HCT116 (cell line): ENCODE measurements around the gene PCID2.

Experiments
- CEBPB ChIP-seq: IDR thresholded peaks from 2 replicates; pipeline ENCODE4 v1.6.1; 2012; ENCODE audit warnings: low read depth
- CTCF ChIP-seq, 3 experiments: fragments of 200-600 bp in 1 of 3; sonication (generic) in 1 of 3; IDR thresholded peaks in 2 of 3; conservative IDR thresholded peaks in 1 of 3; 2 replicates each; pipeline ENCODE4 v1.5.1; 2012 to 2017; ENCODE audit warnings: low read depth in 2 of 3, low read length in 2 of 3, antibody characterized with exemption in 1 of 3, borderline replicate concordance in 1 of 3, control low read depth in 1 of 3, mild to moderate bottlenecking in 1 of 3, mixed read lengths in 1 of 3, mixed run types in 1 of 3, moderate library complexity in 1 of 3; ENCODE audit not compliant: insufficient read depth in 1 of 3
- EZH2phosphoT487 ChIP-seq: fragments of 200-600 bp; IDR thresholded peaks from 2 replicates; pipeline ENCODE4 v1.6.1; 2018; ENCODE audit warnings: antibody characterized with exemption, borderline replicate concordance
- JUND ChIP-seq: IDR thresholded peaks from 2 replicates; pipeline ENCODE4 v1.6.1; 2012
- MAX ChIP-seq: IDR thresholded peaks from 2 replicates; pipeline ENCODE4 v1.6.1; 2012
- POLR2A ChIP-seq: IDR thresholded peaks from 2 replicates; pipeline ENCODE4 v1.7.0; 2011; ENCODE audit warnings: borderline replicate concordance; ENCODE audit not compliant: insufficient read depth, insufficient read length; ENCODE audit errors: extremely low read depth
- POLR2AphosphoS5 ChIP-seq: IDR thresholded peaks from 2 replicates; pipeline ENCODE4 v1.6.1; 2011; ENCODE audit warnings: mild to moderate bottlenecking, low read depth, low read length, moderate library complexity
- RAD21 ChIP-seq: IDR thresholded peaks from 2 replicates; pipeline ENCODE4 v1.6.1; 2012; ENCODE audit warnings: low read depth, mild to moderate bottlenecking
- REST ChIP-seq: IDR thresholded peaks from 2 replicates; pipeline ENCODE4 v1.6.1; 2012; ENCODE audit warnings: low read depth
- SP1 ChIP-seq: IDR thresholded peaks from 2 replicates; pipeline ENCODE4 v1.6.1; 2012; ENCODE audit warnings: low read depth
- SRF ChIP-seq: IDR thresholded peaks from 2 replicates; pipeline ENCODE4 v1.6.1; 2012; ENCODE audit warnings: low read depth
- TCF7L2 ChIP-seq: IDR thresholded peaks from 2 replicates; pipeline ENCODE4 v1.7.0; 2011; ENCODE audit warnings: borderline replicate concordance, inconsistent platforms; ENCODE audit not compliant: insufficient read depth, insufficient read length; ENCODE audit errors: extremely low read depth

- TF ChIP-seq CTCF (IDR thresholded peaks at IDR 0.05 in 2 of 3, conservative IDR thresholded peaks at IDR 0.05 in 1 of 3; ENCODE audit: borderline replicate concordance in 1 of 3, insufficient read depth in 1 of 3, low read depth in 2 of 3, low read length in 2 of 3) (no peak), RAD21 (no peak), JUND (no peak), POLR2AphosphoS5 (no peak), POLR2A (no peak), MAX (no peak), REST (no peak), CEBPB (no peak), TCF7L2 (no peak), EZH2phosphoT487 (no peak), SRF (no peak), SP1 (no peak)
These were observed 10.1 kb upstream of the PCID2 start for GRCh38 chr13:113218586-113218985.
